Kidney epithelial cell (primary cell): ENCODE data around the gene DYNC1I1. TPM values are rescaled to one million over a fixed set of nuclear protein-coding genes. Genes with fewer than 3 reads are reported as not detected.

Source experiments
- DNase-seq: peaks from one replicate; pipeline ENCODE4 v3.0.0-alpha.2; 2010; ENCODE audit warnings: low read depth
- H3K27me3 ChIP-seq: 2 replicates; pipeline ENCODE4 v1.6.0; 2011; ENCODE audit warnings: low read length; ENCODE audit not compliant: control insufficient read depth, insufficient read depth
- H3K36me3 ChIP-seq: 2 replicates; pipeline ENCODE4 v1.5.1; 2011; ENCODE audit warnings: low read length; ENCODE audit not compliant: control insufficient read depth, insufficient read depth
- H3K4me3 ChIP-seq: 2 replicates; pipeline ENCODE4 v1.5.1; 2011; ENCODE audit warnings: low read depth, mild to moderate bottlenecking, control low read depth, low read length
- total RNA-seq: library from RNA; depleted of rRNA; stranded (reverse); fragments of >200 nt; gene quantifications from 2 replicates; pipeline ENCODE4 v1.2.3, GENCODE V29; 2015
- TF ChIP-seq, protein P1 (sequence below): IDR thresholded peaks from 2 replicates; pipeline ENCODE4 v1.5.1; 2011; ENCODE audit warnings: mild to moderate bottlenecking, moderate library complexity, low read length, control low read depth, inconsistent platforms; ENCODE audit not compliant: insufficient read depth, poor library complexity, severe bottlenecking

Gene DYNC1I1
- total RNA-seq, 1 donor from 2014 or later, result 0.08 TPM

DNA sequence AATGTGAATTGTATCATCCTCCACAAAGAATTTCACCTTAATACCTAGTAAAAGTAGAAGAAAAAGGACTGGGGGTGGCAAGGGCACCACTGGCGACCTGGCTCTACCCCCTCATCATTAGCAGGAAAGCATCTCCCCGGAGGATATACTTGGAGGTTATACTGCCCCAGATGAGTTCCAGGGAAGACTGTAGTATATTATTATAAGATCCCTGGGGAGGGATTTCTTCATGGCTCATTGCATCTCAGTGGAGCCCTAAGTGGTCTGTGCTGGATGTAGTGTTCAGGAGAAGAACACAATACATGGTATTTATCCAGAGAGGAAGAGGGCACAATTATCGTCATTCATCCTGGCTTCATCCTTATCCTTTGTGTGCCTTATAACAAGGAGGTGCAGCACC is 14.2 kb upstream of the DYNC1I1 start:
- H3K36me3 ChIP-seq, result no peaks in the 10 kb centered on the region
- DNase-seq, result no peak
- H3K4me3 ChIP-seq, result no peak overlapping the region
- H3K27me3 ChIP-seq, result no peaks in the 10 kb centered on the region
- TF ChIP-seq, protein P1, sequence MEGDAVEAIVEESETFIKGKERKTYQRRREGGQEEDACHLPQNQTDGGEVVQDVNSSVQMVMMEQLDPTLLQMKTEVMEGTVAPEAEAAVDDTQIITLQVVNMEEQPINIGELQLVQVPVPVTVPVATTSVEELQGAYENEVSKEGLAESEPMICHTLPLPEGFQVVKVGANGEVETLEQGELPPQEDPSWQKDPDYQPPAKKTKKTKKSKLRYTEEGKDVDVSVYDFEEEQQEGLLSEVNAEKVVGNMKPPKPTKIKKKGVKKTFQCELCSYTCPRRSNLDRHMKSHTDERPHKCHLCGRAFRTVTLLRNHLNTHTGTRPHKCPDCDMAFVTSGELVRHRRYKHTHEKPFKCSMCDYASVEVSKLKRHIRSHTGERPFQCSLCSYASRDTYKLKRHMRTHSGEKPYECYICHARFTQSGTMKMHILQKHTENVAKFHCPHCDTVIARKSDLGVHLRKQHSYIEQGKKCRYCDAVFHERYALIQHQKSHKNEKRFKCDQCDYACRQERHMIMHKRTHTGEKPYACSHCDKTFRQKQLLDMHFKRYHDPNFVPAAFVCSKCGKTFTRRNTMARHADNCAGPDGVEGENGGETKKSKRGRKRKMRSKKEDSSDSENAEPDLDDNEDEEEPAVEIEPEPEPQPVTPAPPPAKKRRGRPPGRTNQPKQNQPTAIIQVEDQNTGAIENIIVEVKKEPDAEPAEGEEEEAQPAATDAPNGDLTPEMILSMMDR, result no peak

DNA sequence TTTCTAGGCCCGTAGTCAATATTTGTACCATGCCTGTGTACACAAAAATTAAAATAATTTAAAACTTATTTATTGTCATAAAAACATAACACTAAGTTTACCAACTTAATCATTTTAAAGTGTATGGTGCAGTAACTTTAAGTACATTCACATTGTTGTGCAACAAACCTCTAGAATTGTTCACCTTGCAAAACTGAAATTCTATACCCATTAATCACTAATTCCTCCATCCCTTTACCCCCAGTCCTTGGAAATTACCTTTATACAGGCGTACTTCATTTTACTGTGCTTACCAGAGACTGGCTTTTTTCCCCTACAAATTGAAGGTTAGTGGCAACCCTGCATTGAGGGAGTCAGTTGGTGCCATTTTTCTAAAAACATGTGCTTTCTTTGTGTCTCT is 6.3 kb upstream of the DYNC1I1 start:
- TF ChIP-seq, protein P1, result no peak
- Histone ChIP-seq H3K4me3 (no peak overlapping the region), H3K36me3 (no peaks in the 10 kb centered on the region), H3K27me3 (no peaks in the 10 kb centered on the region)
- no peak for DNase-seq

DNA sequence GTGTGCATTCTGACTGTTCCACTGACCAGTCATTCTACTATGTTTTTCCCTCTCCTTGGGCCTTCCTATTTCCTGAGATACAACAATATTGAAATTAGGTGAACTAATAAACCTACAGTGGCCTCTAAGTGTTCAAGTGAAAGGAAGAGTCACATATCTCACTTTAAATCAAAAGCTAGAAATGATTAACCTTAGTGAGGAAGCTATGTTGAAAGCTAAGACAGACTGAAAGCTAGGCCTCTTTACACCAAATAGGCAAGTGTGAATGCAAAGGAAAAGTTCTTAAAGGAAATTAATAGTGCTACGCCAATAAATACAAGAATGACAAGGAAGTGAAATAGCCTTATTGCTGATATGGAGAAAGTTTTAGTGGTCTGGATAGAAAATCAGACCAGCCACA is 5.7 kb upstream of the DYNC1I1 start:
- no peaks in the 10 kb centered on the region for H3K36me3 ChIP-seq
- DNase-seq, result no peak
- H3K4me3 ChIP-seq, result no peak overlapping the region
- TF ChIP-seq, protein P1, result no peak
- H3K27me3 ChIP-seq, result no peaks in the 10 kb centered on the region

DNA sequence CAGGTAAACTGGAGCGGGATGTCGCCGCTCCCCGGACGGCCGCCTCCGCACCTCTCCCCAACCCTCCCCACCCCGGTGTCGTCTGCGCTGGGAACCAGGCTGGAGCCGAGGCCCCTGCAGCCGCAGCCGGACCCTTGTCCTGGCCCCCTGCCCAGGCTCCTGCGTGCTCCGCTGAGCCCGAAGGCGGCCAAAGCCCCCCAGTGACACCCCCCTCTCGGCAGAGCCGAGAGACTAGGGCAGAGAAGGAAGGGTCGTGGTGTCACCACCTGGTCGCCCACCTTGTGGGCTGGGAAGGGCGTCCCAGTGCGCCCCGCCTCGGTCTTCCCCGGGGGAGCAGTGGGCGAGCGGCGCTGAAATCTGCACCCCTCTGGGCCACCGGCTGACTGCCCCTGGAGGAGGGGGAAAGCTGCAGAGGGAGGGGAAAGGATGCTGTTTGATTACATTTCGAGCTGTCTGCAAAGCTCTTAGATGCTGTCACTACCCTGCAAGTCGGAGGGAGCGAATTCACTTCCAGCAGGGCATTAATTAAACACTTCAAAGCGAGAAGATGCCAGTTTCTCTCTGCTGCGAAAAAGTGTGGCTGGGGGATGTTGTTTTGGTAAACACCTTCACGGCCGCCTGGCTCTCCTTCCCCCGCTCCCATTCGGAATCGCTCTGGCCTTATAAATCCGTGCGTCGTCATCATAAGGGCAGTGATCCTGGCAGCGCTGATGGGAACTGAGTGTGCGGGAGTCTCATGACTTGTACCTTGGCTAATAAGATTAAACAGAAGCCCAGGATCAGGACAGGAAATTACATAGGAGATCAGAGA is 622 bp downstream of the DYNC1I1 start:
- peaks cover 2% of the 10 kb centered on the region for H3K27me3 ChIP-seq
- TF ChIP-seq, protein P1, result no peak
- DNase-seq, result no peak

DNA sequence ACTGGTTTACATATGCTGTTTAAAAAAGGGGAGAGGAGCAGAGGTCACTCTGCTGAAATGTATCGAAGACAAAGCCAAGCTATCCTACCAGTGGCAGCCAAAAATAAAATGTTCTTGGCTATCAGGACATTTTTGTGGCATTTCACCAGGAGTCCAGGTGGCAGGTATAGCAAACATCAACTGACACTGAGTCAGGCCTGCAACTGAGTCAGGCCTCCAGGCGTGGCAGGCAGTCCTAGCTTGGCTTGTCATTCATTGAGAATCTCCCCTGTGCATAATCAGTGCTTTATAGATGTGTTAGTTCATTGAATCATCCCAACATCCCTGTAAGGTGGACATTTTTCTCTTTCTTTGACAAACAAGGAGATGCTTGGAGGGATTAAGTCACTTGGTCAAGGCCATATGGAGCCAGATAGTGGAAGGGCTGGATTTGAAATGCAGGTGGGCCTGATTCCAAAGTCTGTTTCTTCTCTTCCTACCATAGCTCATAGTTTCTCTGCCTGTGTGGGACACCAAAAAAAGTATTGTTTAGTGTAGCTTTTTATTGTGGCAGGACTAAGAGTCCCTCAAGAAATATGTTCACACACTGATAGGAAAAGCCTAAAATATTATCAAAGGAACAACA is 4.3 kb downstream of the DYNC1I1 start:
- Histone ChIP-seq H3K36me3 (no peaks in the 10 kb centered on the region), H3K4me3 (no peak overlapping the region), H3K27me3 (peaks cover 2% of the 10 kb centered on the region)
- TF ChIP-seq, protein P1, result no peak
- DNase-seq, result no peak

More for the DNA sequence above, 622 bp downstream of the DYNC1I1 start:
- H3K4me3 ChIP-seq, result peak overlapping the region; percentile 51
- no peaks in the 10 kb centered on the region for H3K36me3 ChIP-seq
